ENCODE results near the gene CMBL.
"Not testable (repeated sequence)": the region's sequence is repeated elsewhere in the genome, so short reads cannot be mapped to it uniquely, and the experiment has no call there.

The CMBL gene

DNA sequence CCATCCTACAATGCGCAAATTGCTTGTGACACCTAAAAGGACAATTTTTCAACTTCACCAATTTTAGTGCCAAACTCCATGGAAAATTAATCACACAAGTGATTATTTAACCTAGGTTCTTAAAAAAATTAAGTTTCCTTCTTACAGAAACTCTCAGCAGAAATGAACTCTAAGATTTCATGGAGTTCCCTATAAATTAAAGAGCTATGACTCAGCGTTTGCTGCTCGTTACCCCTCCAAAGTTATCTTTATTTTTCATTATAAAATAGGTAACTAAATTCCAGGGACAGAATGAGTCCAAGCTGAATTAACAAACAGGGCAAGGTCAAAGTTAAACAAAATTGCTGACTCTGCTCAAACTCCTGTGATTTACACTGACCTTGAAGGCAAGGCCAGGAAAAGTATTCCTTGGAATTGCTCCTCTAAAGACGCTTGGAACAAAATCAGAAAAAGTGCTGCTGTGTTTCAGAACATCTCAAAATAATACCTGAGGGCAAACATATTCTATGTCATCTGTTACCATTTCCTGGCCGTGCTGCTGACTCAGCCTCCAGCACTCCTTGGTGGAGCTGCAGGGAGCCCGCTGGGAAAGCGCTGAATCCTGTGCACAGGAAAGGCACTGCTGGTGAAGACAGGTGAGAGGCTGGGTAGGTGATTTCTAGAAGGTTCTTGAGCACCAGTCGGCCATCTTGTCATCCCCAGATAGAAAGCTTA lies 2.5 kb upstream of the CMBL start:
- DNase-seq: no peak

DNA sequence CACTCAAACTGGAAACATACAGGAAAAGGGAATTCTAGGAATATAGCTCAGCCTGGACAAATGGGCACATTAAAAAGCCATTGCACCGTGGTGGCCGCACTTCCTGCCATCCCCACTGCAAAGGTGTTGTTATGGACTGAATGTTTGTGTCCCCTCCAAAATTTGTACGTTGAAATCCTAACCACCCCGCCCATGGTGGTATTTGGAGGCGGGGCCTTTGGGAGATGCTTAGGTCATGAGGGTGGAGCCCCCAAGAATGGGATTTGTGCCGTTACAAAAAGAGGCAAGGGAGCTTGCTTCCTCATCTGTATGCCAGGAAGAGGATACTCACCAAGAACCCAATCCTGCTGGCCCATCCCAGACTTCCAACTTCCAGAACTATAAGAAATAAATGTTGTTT lies 1.1 kb upstream of the CMBL start:
- no peak for DNase-seq

GRCh38 chr5:10306806-10307205 lies 896 bp downstream of the CMBL start:
- DNase-seq: no peak

- no peak for DNase-seq
Observed at GRCh38 chr5:10306114-10306513, 1.6 kb downstream of the CMBL start.

GRCh38 chr5:10304932-10305331 lies 2.8 kb downstream of the CMBL start:
- DNase-seq: no peak

DNA sequence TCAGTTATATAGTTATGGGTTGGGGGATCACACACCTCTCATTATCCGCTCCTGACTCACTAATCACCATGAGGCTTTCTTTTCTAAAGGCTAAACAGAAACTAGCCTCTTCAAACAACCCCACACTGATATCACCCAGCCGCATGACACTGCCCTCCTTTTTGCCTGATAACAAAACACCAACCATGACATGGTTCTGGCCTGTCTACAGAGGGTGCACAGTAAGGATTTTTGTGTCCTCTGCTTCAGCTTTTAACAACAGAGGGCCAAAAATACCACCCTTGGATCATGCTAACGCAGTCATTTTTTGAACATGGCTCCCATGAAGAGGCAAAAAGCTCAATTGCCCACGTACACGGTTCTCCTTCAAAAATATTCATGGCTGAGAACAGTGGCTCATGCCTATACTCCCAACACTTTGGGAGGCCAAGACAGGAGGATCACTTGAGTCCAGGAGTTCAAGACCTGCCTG lies 4.0 kb downstream of the CMBL start:
- DNase-seq: no peak

DNA sequence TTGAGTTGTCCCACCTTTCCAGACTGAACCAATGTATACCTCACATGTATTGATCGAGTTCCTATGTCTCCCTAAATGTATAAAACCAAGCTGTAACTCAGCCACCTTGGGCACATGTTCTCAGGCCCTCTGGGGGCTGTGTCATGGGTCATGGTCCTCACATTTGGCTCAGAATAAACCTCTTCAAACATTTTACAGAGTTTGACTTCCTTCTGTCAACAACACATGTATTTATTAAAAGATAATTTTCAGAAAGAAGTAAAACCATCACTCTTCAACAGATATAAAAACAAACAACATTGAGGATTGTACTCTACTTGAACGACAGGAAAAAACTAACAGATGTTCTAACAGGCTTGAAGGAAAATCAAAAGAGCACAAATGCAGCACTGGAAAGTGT lies 4.5 kb downstream of the CMBL start:
- DNase-seq: no peak

GRCh38 chr5:10301842-10302610 lies 5.7 kb downstream of the CMBL start:
- no peak for DNase-seq

GRCh38 chr5:10301266-10301665 lies 6.4 kb downstream of the CMBL start:
- DNase-seq: no peak

DNA sequence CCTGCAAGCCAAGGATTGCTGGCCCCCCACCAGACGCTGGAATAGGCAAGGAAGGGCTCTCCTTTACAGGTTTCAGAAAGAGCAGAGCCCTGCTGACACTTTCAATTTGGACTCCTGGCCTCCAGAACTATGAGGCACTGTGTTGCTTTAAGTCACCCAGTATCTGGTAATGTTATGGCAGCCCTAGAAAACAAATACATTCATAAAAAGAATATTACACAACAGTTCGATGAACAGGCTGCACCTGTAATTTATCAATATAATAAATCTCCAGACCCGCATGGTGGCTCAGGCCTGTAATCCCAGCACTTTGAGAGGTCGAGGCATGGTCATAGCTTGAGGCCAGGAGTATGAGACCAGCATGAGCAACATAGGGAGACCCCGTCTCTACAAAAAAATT lies 7.5 kb downstream of the CMBL start:
- DNase-seq: no peak

- DNase-seq: no peak
Observed at GRCh38 chr5:10297646-10298204, 10.0 kb downstream of the CMBL start.

GRCh38 chr5:10295619-10296326 lies 11.9 kb downstream of the CMBL start:
- DNase-seq: no peak

- DNase-seq: no peak
Observed at GRCh38 chr5:10293907-10294662, 13.6 kb downstream of the CMBL start.

GRCh38 chr5:10291692-10292339 lies 15.9 kb downstream of the CMBL start:
- no peak for DNase-seq

DNA sequence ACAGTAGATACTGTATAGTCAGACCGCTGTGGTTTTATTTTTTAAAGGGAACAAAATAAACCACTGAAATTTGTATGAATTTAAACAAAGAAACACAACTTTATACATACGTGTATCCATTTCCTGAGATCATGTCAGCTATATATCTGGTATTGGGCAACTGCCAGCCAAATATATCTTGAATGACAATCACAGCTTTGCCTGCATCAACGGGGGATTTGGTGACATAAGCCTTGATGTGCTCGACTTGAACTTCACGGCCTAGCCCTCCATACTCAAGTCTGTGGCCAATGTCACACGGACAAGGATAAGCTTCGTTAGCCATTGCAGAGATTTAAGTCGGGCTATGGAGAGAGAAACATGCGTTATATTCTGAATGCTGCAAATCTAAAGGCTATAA lies 17.3 kb downstream of the CMBL start:
- DNase-seq: no peak

DNA sequence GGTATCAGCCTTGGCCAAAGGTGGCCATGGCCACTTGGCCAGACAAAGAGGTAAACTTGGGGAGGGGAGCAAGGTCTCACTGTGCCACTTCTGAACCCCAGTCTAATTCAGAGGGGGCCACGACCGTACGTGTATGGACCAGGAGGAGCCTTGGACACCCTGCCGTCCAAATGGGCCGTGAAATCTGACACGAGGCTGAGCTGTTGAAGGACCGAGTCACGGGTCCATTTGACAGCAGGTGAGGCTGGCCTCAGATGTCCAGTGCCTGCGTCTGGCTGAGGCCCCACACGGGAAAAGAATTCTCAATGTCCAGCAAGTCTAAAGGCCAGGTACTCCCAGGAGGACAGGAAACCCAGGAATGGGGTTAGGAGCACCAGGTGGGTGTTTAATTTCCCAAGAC lies 17.7 kb downstream of the CMBL start:
- no peak for DNase-seq

DNA sequence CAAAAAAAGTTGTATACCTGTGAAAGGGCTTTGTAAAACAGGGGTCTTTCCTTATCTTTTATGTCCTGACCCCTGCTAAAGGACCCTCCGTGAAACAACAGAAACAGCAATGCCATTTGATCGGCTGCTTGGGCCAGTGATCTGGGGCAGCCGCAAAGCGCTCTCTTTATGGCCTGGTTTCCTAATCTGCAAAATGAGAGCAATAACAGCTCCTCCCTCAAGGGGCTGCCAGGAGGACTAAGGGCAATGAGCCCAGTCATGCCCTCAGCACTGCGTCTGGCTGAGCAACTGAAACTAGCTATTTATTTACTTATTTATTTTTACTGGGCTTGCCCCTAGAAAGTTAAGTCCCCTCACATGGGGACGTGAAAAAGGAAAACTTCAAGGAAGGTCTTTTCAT lies 18.3 kb downstream of the CMBL start:
- DNase-seq: no peak

- DNase-seq: no peak
Observed at GRCh38 chr5:10288592-10289219, 19.0 kb downstream of the CMBL start.

GRCh38 chr5:10286862-10287227 lies 20.9 kb downstream of the CMBL start:
- DNase-seq: no peak

DNA sequence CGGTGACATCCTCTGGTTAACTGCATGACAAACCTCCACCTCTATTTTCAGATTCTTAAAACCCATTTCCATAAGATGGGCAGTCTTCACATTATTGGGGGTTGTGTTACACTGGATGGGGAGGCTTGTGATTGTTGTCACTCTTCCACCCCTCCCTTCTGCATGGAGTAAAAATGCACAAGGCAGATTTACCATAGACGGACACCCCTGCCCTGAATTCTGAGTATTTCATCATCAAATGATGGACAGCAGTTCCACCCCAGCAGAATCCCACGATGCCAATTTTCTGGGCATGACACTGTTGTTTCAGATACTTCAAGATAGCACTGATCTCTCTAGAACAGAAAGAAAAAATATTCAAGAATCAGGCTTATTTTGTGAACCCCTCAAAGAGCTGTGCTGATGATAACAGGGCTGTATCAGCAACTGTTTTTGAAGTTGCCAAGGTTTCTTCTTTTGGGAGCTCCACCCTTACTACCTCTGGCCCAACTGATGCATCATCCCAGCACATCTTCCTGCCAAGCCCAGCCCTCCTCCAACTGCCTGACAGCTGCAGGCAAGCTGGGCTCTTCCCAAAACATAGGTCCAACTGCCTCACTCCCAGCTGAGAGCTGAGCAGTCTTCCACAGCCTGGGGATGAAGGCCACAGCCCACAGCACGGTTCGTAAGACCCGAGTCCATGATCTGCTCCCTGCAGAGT lies 21.4 kb downstream of the CMBL start:
- DNase-seq: no peak

- DNase-seq: not testable (repeated sequence)
Observed at GRCh38 chr5:10285362-10285761, 22.3 kb downstream of the CMBL start.

Measured in eye (tissue), 1 donor.